Measurements from ENCODE around the gene CENPX. TPM values are rescaled to one million over a fixed set of nuclear protein-coding genes. Genes with fewer than 3 reads are reported as not detected.
A peak's percentile ranks its signal among the peaks of the same experiment; 100 is the strongest.

CENPX gene
- total and polyA plus RNA-seq, 2 of the 13 experiments (the other 11 are each of a cell fraction or from before 2014, with no cell fraction given): 92.7 to 170 TPM

DNA sequence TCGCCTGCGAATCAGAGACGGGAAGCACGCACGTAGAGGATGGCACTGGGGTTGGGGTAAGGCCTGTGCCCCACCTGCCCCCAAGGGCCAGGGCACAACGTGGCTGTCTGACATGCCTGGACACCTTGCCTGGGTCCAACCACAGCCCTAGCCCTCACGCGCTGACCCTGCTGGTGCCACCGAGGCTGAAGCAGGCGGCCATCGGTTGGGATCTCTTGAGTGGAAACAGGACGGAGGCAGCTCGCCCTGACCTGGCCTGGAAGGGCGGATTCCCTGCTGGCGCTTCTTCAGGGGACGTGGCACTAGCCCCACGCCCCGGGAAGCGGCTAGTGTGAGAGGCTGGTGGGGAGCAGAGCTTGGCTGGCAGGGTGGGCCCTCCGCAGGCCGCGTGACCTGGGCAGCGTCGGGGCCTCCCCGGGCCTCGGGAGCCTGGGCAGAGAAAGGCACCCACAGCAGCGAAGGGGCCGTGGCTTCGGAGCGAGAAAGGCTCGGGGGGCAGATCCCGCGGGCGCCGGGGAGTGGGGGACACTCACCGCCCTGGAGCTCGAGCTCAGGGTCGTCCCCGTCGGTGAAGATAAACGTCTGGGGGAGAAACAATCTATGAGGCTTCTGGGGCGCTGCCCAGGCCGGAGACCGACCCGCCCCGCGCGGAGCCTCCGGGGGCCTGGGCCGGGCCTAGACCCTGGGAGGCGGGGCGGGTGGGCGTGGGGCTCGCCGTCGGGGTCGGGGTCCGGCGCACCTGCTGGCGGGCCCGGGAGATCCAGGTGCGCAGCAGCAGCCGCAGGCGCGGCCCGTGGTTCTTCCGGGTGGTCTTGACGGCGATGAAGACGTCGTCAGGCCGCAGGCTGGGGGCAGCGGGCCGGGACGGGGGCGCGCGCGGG, 28.3 kb upstream of the CENPX start (continued):
- TF ChIP-seq, protein P1, sequence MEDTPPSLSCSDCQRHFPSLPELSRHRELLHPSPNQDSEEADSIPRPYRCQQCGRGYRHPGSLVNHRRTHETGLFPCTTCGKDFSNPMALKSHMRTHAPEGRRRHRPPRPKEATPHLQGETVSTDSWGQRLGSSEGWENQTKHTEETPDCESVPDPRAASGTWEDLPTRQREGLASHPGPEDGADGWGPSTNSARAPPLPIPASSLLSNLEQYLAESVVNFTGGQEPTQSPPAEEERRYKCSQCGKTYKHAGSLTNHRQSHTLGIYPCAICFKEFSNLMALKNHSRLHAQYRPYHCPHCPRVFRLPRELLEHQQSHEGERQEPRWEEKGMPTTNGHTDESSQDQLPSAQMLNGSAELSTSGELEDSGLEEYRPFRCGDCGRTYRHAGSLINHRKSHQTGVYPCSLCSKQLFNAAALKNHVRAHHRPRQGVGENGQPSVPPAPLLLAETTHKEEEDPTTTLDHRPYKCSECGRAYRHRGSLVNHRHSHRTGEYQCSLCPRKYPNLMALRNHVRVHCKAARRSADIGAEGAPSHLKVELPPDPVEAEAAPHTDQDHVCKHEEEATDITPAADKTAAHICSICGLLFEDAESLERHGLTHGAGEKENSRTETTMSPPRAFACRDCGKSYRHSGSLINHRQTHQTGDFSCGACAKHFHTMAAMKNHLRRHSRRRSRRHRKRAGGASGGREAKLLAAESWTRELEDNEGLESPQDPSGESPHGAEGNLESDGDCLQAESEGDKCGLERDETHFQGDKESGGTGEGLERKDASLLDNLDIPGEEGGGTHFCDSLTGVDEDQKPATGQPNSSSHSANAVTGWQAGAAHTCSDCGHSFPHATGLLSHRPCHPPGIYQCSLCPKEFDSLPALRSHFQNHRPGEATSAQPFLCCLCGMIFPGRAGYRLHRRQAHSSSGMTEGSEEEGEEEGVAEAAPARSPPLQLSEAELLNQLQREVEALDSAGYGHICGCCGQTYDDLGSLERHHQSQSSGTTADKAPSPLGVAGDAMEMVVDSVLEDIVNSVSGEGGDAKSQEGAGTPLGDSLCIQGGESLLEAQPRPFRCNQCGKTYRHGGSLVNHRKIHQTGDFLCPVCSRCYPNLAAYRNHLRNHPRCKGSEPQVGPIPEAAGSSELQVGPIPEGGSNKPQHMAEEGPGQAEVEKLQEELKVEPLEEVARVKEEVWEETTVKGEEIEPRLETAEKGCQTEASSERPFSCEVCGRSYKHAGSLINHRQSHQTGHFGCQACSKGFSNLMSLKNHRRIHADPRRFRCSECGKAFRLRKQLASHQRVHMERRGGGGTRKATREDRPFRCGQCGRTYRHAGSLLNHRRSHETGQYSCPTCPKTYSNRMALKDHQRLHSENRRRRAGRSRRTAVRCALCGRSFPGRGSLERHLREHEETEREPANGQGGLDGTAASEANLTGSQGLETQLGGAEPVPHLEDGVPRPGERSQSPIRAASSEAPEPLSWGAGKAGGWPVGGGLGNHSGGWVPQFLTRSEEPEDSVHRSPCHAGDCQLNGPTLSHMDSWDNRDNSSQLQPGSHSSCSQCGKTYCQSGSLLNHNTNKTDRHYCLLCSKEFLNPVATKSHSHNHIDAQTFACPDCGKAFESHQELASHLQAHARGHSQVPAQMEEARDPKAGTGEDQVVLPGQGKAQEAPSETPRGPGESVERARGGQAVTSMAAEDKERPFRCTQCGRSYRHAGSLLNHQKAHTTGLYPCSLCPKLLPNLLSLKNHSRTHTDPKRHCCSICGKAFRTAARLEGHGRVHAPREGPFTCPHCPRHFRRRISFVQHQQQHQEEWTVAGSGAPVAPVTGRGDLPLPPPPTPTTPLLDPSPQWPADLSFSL (CRISPR knock-in tag; IDR thresholded peaks at IDR 0.05): no peak
- TF ChIP-seq ZNF678 (CRISPR knock-in tag; IDR thresholded peaks at IDR 0.05) (peak; percentile 49; the same call in 1 of the 2 replicates), ZNF280D (CRISPR knock-in tag; IDR thresholded peaks at IDR 0.05) (0 out of 2 replicates have a peak, but pooled peaks have one; percentile 76), HCFC1 (IDR thresholded peaks at IDR 0.05; ENCODE audit: low read depth, low read length) (no peak), NFE2 (CRISPR knock-in tag; IDR thresholded peaks at IDR 0.05) (no peak), ZNF329 (CRISPR knock-in tag; IDR thresholded peaks at IDR 0.05; ENCODE audit: low read depth) (no peak), TAF15 (IDR thresholded peaks at IDR 0.05; ENCODE audit: low read depth, low read length, poor library complexity, severe bottlenecking) (no peak), CREM (IDR thresholded peaks at IDR 0.05) (no peak), CREM (CRISPR knock-in tag; IDR thresholded peaks at IDR 0.05) (no peak), IKZF4 (CRISPR knock-in tag; IDR thresholded peaks at IDR 0.05; ENCODE audit: borderline replicate concordance, low read depth, not compliant biosample characterization) (no peak), ZNF543 (CRISPR knock-in tag; IDR thresholded peaks at IDR 0.05) (no peak), ZNF607 (CRISPR knock-in tag; IDR thresholded peaks at IDR 0.05; ENCODE audit: borderline replicate concordance) (no peak), ZFX (CRISPR knock-in tag; IDR thresholded peaks at IDR 0.05; ENCODE audit: low read depth) (peak; percentile 78), PCBP1 (IDR thresholded peaks at IDR 0.05; ENCODE audit: borderline replicate concordance, low read depth, low read length) (0 out of 2 replicates have a peak, but pooled peaks have one; percentile 24), ZNF747 (CRISPR knock-in tag; IDR thresholded peaks at IDR 0.05; ENCODE audit: borderline replicate concordance) (no peak), PHB2 (IDR thresholded peaks at IDR 0.05; ENCODE audit: partially characterized antibody) (no peak), CBFB (CRISPR knock-in tag; IDR thresholded peaks at IDR 0.05) (peak; percentile 15; the same call in 1 of the 2 replicates), RNF2 (conservative IDR thresholded peaks at IDR 0.05; ENCODE audit: low read depth) (no peak)
- TF ChIP-seq, protein P2, sequence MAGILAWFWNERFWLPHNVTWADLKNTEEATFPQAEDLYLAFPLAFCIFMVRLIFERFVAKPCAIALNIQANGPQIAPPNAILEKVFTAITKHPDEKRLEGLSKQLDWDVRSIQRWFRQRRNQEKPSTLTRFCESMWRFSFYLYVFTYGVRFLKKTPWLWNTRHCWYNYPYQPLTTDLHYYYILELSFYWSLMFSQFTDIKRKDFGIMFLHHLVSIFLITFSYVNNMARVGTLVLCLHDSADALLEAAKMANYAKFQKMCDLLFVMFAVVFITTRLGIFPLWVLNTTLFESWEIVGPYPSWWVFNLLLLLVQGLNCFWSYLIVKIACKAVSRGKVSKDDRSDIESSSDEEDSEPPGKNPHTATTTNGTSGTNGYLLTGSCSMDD (CRISPR knock-in tag; IDR thresholded peaks at IDR 0.05): no peak

All from HepG2 (cell line).